Left ventricle myocardium superior (tissue), 1 donor: ENCODE data around the gene CLCN2. TPM values are rescaled to one million over a fixed set of nuclear protein-coding genes. Genes with fewer than 3 reads are reported as not detected.

Experiments used
- ATAC-seq: fragments of 200-7000 bp; cut with Tn5 transposase; one replicate; pipeline ENCODE4 v1.9.1; 2020; ENCODE audit warnings: mild to moderate bottlenecking, moderate library complexity
- DNase-seq: peaks from one replicate; pipeline ENCODE4 v3.0.0-alpha.2; 2020
- intact Hi-C: fragments of 100-400 bp; cut with micrococcal nuclease; formaldehyde crosslinking; loops from one replicate; pipeline ENCODE4 v1.11.0; 2022
- long read RNA-seq: library from polyadenylated mRNA; unstranded; transcript quantifications from one replicate; pipeline ENCODE4 v2.0.0, GENCODE V29; 2021
- total RNA-seq: library from RNA; stranded (reverse); fragmentation: NEBNext Ultra II Directional; extraction: Animal tissue kit (Norgen Biotek cat#: 25700); gene quantifications from one replicate; pipeline ENCODE4 v1.2.1, GENCODE V29; 2021
- donor health status: DM: no; HTN: yes; CAD: no; lungs with severe emphysema.

CLCN2 gene
- total RNA-seq = 3.6 TPM
- long read RNA-seq, partial matches to known transcripts = 0 of 2 reads
- long read RNA-seq, other reads (novel, unspliced or antisense) = 0 of 2 reads

GRCh38 chr3:184361532-184361931 is at the start of gene CLCN2, which contains the start of gene POLR2H:
CLCN2 (minus strand) TSS chr3:184361605; CDS start chr3:184361479, 126 bp downstream.
POLR2H (plus strand) TSS chr3:184361710; CDS start chr3:184363493, 1,783 bp downstream.
- DNase-seq (peak; percentile 78), ATAC-seq (peak; percentile 69)
- intact Hi-C loops = no loop called here

GRCh38 chr3:184409946-184410500 is 48.6 kb upstream of the CLCN2 start:
- ATAC-seq = no peak
- no peak for DNase-seq
- intact Hi-C loops = no loop called here

- ATAC-seq = no peak
- intact Hi-C loops = no loop called here
- DNase-seq = no peak
These were observed 48.0 kb upstream of the CLCN2 start for GRCh38 chr3:184409331-184409926.

- intact Hi-C loops = no loop called here
- ATAC-seq (no peak), DNase-seq (no peak)
These were observed 43.9 kb upstream of the CLCN2 start for GRCh38 chr3:184405075-184406030.

- intact Hi-C loops = no loop called here
- no peak for DNase-seq
- ATAC-seq = peak; percentile 88
These were observed 38.0 kb upstream of the CLCN2 start for GRCh38 chr3:184399410-184399809.

GRCh38 chr3:184395320-184395660 is 33.9 kb upstream of the CLCN2 start:
- intact Hi-C loops = no loop called here
- ATAC-seq (peak; percentile 37), DNase-seq (no peak)

GRCh38 chr3:184391266-184391665 is 29.9 kb upstream of the CLCN2 start:
- intact Hi-C loops = no loop called here
- no peak for DNase-seq
- ATAC-seq = no peak

GRCh38 chr3:184389935-184390528 is 28.6 kb upstream of the CLCN2 start:
- intact Hi-C loops = no loop called here
- no peak for ATAC-seq
- DNase-seq = no peak

GRCh38 chr3:184389384-184389783 is 28.0 kb upstream of the CLCN2 start:
- intact Hi-C loops = no loop called here
- DNase-seq = no peak
- ATAC-seq = no peak

- intact Hi-C loops = no loop called here
- DNase-seq (no peak), ATAC-seq (no peak)
These were observed 27.5 kb upstream of the CLCN2 start for GRCh38 chr3:184388936-184389230.

GRCh38 chr3:184388164-184388935 is 26.9 kb upstream of the CLCN2 start:
- ATAC-seq (no peak), DNase-seq (no peak)
- intact Hi-C loops = no loop called here

- DNase-seq (no peak), ATAC-seq (no peak)
- intact Hi-C loops = no loop called here
These were observed 25.8 kb upstream of the CLCN2 start for GRCh38 chr3:184387174-184387714.

- intact Hi-C loops = no loop called here
- ATAC-seq (no peak), DNase-seq (no peak)
These were observed 24.8 kb upstream of the CLCN2 start for GRCh38 chr3:184386047-184386806.

GRCh38 chr3:184384856-184385422 is 23.5 kb upstream of the CLCN2 start:
- no peak for ATAC-seq
- DNase-seq = no peak
- intact Hi-C loops = no loop called here

GRCh38 chr3:184384342-184384741 is 22.9 kb upstream of the CLCN2 start:
- DNase-seq (no peak), ATAC-seq (no peak)
- intact Hi-C loops = no loop called here

- intact Hi-C loops = no loop called here
- ATAC-seq = no peak
- DNase-seq = no peak
These were observed 21.8 kb upstream of the CLCN2 start for GRCh38 chr3:184383033-184383740.

GRCh38 chr3:184382326-184383032 is 21.1 kb upstream of the CLCN2 start:
- intact Hi-C loops = no loop called here
- ATAC-seq = no peak
- DNase-seq = no peak
